AG04449 (cell line): Measurements from ENCODE around the gene SLIT3.

Source experiments
- CTCF ChIA-PET: fragments of 350-600 bp; formaldehyde crosslinking; extraction: SDS; loops from one replicate; lab custom pipeline; 2021; ENCODE audit warnings: antibody characterized with exemption; lab: Yijun Ruan, JAX
- POLR2A ChIA-PET: fragments of 400-600, 350-600 bp; formaldehyde crosslinking; extraction: SDS; loops from one replicate; lab custom pipeline; 2020; ENCODE audit warnings: antibody characterized with exemption, inconsistent platforms; lab: Yijun Ruan, JAX
- DNase-seq: peaks from one replicate; pipeline ENCODE4 v3.0.0-alpha.2; 2010; ENCODE audit warnings: low read depth, low spot score
- H3K4me3 ChIP-seq: 2 replicates; pipeline ENCODE4 v1.5.1; 2011; ENCODE audit warnings: low read depth, mild to moderate bottlenecking, control low read depth, low read length
- CTCF ChIP-seq: IDR thresholded peaks from one replicate; pipeline ENCODE4 v1.5.1; 2011; ENCODE audit warnings: mild to moderate bottlenecking, moderate library complexity, low read length, control low read depth, inconsistent platforms; ENCODE audit not compliant: insufficient read depth; ENCODE audit errors: missing control alignments

Gene SLIT3

GRCh38 chr5:169004551-169004950 lies 296.4 kb downstream of the SLIT3 start:
- TF ChIP-seq CTCF: no peak
- DNase-seq: no peak
- H3K4me3 ChIP-seq: no peak overlapping the region
- POLR2A ChIA-PET: interaction anchor here (0.5 kb wide), 1 partner anchor 213 kb away, joined by 3 read pairs; no protein-coding TSS in a partner anchor
- CTCF ChIA-PET: interaction anchor here (0.8 to 4.6 kb wide), 5 partner anchors 9 to 572 kb away, joined by 3 to 32 read pairs (median 4); no protein-coding TSS in a partner anchor

GRCh38 chr5:169003721-169004541 lies 297.0 kb downstream of the SLIT3 start:
- no peak for DNase-seq
- POLR2A ChIA-PET: interaction anchor here (0.5 kb wide), 1 partner anchor 213 kb away, joined by 3 read pairs; no protein-coding TSS in a partner anchor
- CTCF ChIA-PET: interaction anchor here (0.8 to 4.6 kb wide), 5 partner anchors 8 to 573 kb away, joined by 3 to 32 read pairs (median 4); no protein-coding TSS in a partner anchor
- no peak overlapping the region for H3K4me3 ChIP-seq
- peak; percentile 44 for TF ChIP-seq CTCF

GRCh38 chr5:169002953-169003555 lies 297.9 kb downstream of the SLIT3 start:
- ChIA-PET POLR2A (no interaction called here), CTCF (interaction anchor here (2.2 to 4.6 kb wide), 2 partner anchors 15 to 574 kb away, joined by 5 to 32 read pairs; no protein-coding TSS in a partner anchor)
- no peak overlapping the region for H3K4me3 ChIP-seq
- no peak for DNase-seq
- TF ChIP-seq CTCF: no peak

GRCh38 chr5:169001394-169001793 lies 299.5 kb downstream of the SLIT3 start:
- ChIA-PET POLR2A (no interaction called here), CTCF (interaction anchor here (0.8 to 2.5 kb wide), 4 partner anchors 9 to 302 kb away, joined by 3 to 9 read pairs (median 4); no protein-coding TSS in a partner anchor)
- DNase-seq: no peak
- TF ChIP-seq CTCF: no peak
- no peak overlapping the region for H3K4me3 ChIP-seq

- no peak overlapping the region for H3K4me3 ChIP-seq
- DNase-seq: no peak
- CTCF ChIA-PET: interaction anchor here (1.1 to 4.0 kb wide), 4 partner anchors 7 to 308 kb away, joined by 3 to 35 read pairs (median 4); no protein-coding TSS in a partner anchor
- POLR2A ChIA-PET: interaction anchor here (0.7 kb wide), 1 partner anchor 776 kb away, joined by 3 read pairs; no protein-coding TSS in a partner anchor
- TF ChIP-seq CTCF: no peak
These were observed 305.9 kb downstream of the SLIT3 start for GRCh38 chr5:168995024-168995423.

GRCh38 chr5:168992687-168993086 lies 308.3 kb downstream of the SLIT3 start:
- no peak for DNase-seq
- no peak overlapping the region for H3K4me3 ChIP-seq
- TF ChIP-seq CTCF: peak; percentile 2
- ChIA-PET POLR2A (no interaction called here), CTCF (interaction anchor here (1.1 to 1.5 kb wide), 4 partner anchors 8 to 555 kb away, joined by 4 to 6 read pairs (median 5); partner anchors contain the start of gene SLIT3)
